ENCODE results near the gene OTUB1. TPM values are rescaled to one million over a fixed set of nuclear protein-coding genes. Genes with fewer than 3 reads are reported as not detected.

The OTUB1 gene
- total and polyA plus RNA-seq, 9 of the 15 experiments (the other 6 are each of a cell fraction or from before 2014, with no cell fraction given) = 29.5 to 134 (median 66.1) TPM

GRCh38 chr11:63974259-63975143 is 11.7 kb upstream of the OTUB1 start, which contains the start of gene COX8A (continued):
- TF ChIP-seq SMARCE1 (IDR thresholded peaks at IDR 0.05) = peak; percentile 12; the same call in 1 of the 2 replicates
- TF ChIP-seq FOXM1 (IDR thresholded peaks at IDR 0.05; ENCODE audit: low read depth) = peak; percentile 100
- TF ChIP-seq FOXM1 (CRISPR knock-in tag; IDR thresholded peaks at IDR 0.05; ENCODE audit: low read depth) = peak; percentile 75; the same call in 1 of the 2 replicates
- no peak for TF ChIP-seq FOXJ3 (CRISPR knock-in tag; IDR thresholded peaks at IDR 0.05)
- no peak for TF ChIP-seq MLX (CRISPR knock-in tag; conservative IDR thresholded peaks at IDR 0.05)
- TF ChIP-seq ELF1 (tag; IDR thresholded peaks at IDR 0.05) = peak; percentile 87
- no peak for TF ChIP-seq RBM17 (IDR thresholded peaks at IDR 0.05; ENCODE audit: borderline replicate concordance, low read depth, low read length)
- TF ChIP-seq ZNF311 (CRISPR knock-in tag; IDR thresholded peaks at IDR 0.05) = no peak
- no peak; the same call in 1 of the 2 replicates for TF ChIP-seq ZNF134 (CRISPR knock-in tag; conservative IDR thresholded peaks at IDR 0.05)
- TF ChIP-seq, protein P1, sequence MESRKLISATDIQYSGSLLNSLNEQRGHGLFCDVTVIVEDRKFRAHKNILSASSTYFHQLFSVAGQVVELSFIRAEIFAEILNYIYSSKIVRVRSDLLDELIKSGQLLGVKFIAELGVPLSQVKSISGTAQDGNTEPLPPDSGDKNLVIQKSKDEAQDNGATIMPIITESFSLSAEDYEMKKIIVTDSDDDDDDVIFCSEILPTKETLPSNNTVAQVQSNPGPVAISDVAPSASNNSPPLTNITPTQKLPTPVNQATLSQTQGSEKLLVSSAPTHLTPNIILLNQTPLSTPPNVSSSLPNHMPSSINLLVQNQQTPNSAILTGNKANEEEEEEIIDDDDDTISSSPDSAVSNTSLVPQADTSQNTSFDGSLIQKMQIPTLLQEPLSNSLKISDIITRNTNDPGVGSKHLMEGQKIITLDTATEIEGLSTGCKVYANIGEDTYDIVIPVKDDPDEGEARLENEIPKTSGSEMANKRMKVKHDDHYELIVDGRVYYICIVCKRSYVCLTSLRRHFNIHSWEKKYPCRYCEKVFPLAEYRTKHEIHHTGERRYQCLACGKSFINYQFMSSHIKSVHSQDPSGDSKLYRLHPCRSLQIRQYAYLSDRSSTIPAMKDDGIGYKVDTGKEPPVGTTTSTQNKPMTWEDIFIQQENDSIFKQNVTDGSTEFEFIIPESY (CRISPR knock-in tag; IDR thresholded peaks at IDR 0.05) = peak; percentile 51
- TF ChIP-seq ZNF644 (tag; IDR thresholded peaks at IDR 0.05; ENCODE audit: low read depth) = no peak
- TF ChIP-seq, protein P2, sequence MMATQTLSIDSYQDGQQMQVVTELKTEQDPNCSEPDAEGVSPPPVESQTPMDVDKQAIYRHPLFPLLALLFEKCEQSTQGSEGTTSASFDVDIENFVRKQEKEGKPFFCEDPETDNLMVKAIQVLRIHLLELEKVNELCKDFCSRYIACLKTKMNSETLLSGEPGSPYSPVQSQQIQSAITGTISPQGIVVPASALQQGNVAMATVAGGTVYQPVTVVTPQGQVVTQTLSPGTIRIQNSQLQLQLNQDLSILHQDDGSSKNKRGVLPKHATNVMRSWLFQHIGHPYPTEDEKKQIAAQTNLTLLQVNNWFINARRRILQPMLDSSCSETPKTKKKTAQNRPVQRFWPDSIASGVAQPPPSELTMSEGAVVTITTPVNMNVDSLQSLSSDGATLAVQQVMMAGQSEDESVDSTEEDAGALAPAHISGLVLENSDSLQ (IDR thresholded peaks at IDR 0.05) = peak; percentile 98
- no peak for TF ChIP-seq ZNF324 (CRISPR knock-in tag; IDR thresholded peaks at IDR 0.05)
- peak; percentile 47; the same call in 1 of the 2 replicates for TF ChIP-seq ZNF609 (CRISPR knock-in tag; IDR thresholded peaks at IDR 0.05; ENCODE audit: borderline replicate concordance)
- no peak for TF ChIP-seq GATAD2B (IDR thresholded peaks at IDR 0.05; ENCODE audit: borderline replicate concordance)
- TF ChIP-seq HDAC3 (IDR thresholded peaks at IDR 0.05; ENCODE audit: borderline replicate concordance, partially characterized antibody) = no peak
- TF ChIP-seq ELF2 (CRISPR knock-in tag; IDR thresholded peaks at IDR 0.05) = peak; percentile 67
- TF ChIP-seq STAT5A (IDR thresholded peaks at IDR 0.05; ENCODE audit: borderline replicate concordance, low read length) = no peak
- TF ChIP-seq GTF2A2 (tag; IDR thresholded peaks at IDR 0.05) = no peak
- no peak for TF ChIP-seq TCF7L2 (IDR thresholded peaks at IDR 0.05; ENCODE audit: low read depth, low read length)

Measured in K562 (cell line).